OCI-LY7 (cell line): ENCODE measurements around the gene KCMF1. TPM values are rescaled to one million over a fixed set of nuclear protein-coding genes. Genes with fewer than 3 reads are reported as not detected.

Experiments used
- BruUV-seq: library from RNA; stranded (reverse); fragments of 400-500 nt; replicated peaks from 2 replicates; lab custom pipeline; 2021; lab: Mats Ljungman, UMichigan
- CTCF ChIA-PET: fragments of 300-600 bp; sonication (Branson Sonifier 250); formaldehyde crosslinking; loops from one replicate; lab custom pipeline; 2022; ENCODE audit warnings: antibody characterized with exemption; ENCODE audit not compliant: unreplicated experiment; lab: Charles Lee
- POLR2A ChIA-PET: fragments of 300-600 bp; sonication (Branson Sonifier 250); formaldehyde crosslinking; loops from one replicate; lab custom pipeline; 2022; ENCODE audit warnings: antibody characterized with exemption; lab: Charles Lee
- DNase-seq: peaks from one replicate; pipeline ENCODE4 v3.0.0-alpha.2; 2015; ENCODE audit warnings: low spot score
- H2AFZ ChIP-seq: fragments of 200-600 bp; sonication (generic), shearing (Covaris generic); 2 replicates; pipeline ENCODE4 v1.6.1; 2014; ENCODE audit warnings: mild to moderate bottlenecking, antibody characterized with exemption, low read length, moderate library complexity
- H3K27ac ChIP-seq: fragments of 200-600 bp; sonication (generic); 2 replicates; pipeline ENCODE4 v1.5.1; 2014; ENCODE audit warnings: mixed run types, low read depth, mild to moderate bottlenecking, moderate library complexity, low read length, inconsistent platforms; ENCODE audit not compliant: poor library complexity, severe bottlenecking
- H3K36me3 ChIP-seq: fragments of 200-600 bp; sonication (generic); 2 replicates; pipeline ENCODE4 v1.6.1; 2014; ENCODE audit warnings: mild to moderate bottlenecking, antibody characterized with exemption, low read length, moderate library complexity, mixed read lengths; ENCODE audit not compliant: insufficient read depth
- H3K4me1 ChIP-seq: fragments of 200-600 bp; sonication (generic); 2 replicates; pipeline ENCODE4 v1.5.1; 2014; ENCODE audit warnings: mild to moderate bottlenecking, low read length; ENCODE audit not compliant: insufficient read depth, poor library complexity, severe bottlenecking
- H3K4me2 ChIP-seq: fragments of 200-600 bp; sonication (generic); 2 replicates; pipeline ENCODE4 v1.6.1; 2014; ENCODE audit warnings: mild to moderate bottlenecking, low read length
- H3K4me3 ChIP-seq: fragments of 200-600 bp; sonication (generic); 2 replicates; pipeline ENCODE4 v1.5.1; 2014; ENCODE audit warnings: mild to moderate bottlenecking, low read depth, low read length; ENCODE audit not compliant: poor library complexity, severe bottlenecking
- H3K79me2 ChIP-seq: fragments of 200-600 bp; sonication (generic); 2 replicates; pipeline ENCODE4 v1.6.1; 2016; ENCODE audit warnings: low read depth, mild to moderate bottlenecking, low read length, moderate library complexity, mixed read lengths; ENCODE audit not compliant: insufficient read depth
- H3K9me2 ChIP-seq: fragments of 200-600 bp; sonication (generic); 2 replicates; pipeline ENCODE4 v1.6.1; 2016; ENCODE audit warnings: mild to moderate bottlenecking, low read length, mixed read lengths; ENCODE audit not compliant: insufficient read depth
- H3K9me3 ChIP-seq: fragments of 200-600 bp; sonication (generic); 2 replicates; pipeline ENCODE4 v1.6.1; 2014; ENCODE audit warnings: mild to moderate bottlenecking, mixed run types, low read length, mixed read lengths
- H4K20me1 ChIP-seq: fragments of 200-600 bp; sonication (generic); 2 replicates; pipeline ENCODE4 v1.6.1; 2014; ENCODE audit warnings: mild to moderate bottlenecking, antibody characterized with exemption, low read length, moderate library complexity, mixed read lengths; ENCODE audit not compliant: insufficient read depth
- CTCF ChIP-seq: fragments of 200-600 bp; sonication (generic); conservative IDR thresholded peaks from 2 replicates; pipeline ENCODE4 v1.5.1; 2014; ENCODE audit warnings: mild to moderate bottlenecking, antibody characterized with exemption, low read length, moderate library complexity, mixed read lengths
- EZH2phosphoT487 ChIP-seq: fragments of 200-600 bp; sonication (generic); IDR thresholded peaks from 2 replicates; pipeline ENCODE4 v1.6.1; 2018; ENCODE audit warnings: low read depth, borderline replicate concordance, mild to moderate bottlenecking, mixed run types, antibody characterized with exemption, low read length, moderate library complexity, mixed read lengths
- intact Hi-C: fragments of 100-400 bp; cut with micrococcal nuclease; formaldehyde crosslinking; loops from one replicate; pipeline ENCODE4 v1.10.0; 2022; ENCODE audit not compliant: unreplicated experiment
- total RNA-seq, 2 experiments: library from RNA; depleted of rRNA in 1 of 2; stranded (reverse); fragments of >200 nt in 1 of 2; shearing (Covaris generic) in 1 of 2; gene quantifications; 2 replicates each; pipeline ENCODE4 v1.2.3, GENCODE V29; 2014 to 2022

The KCMF1 gene
- total RNA-seq, 2 experiments from 2014 or later = 42.2 to 95.1 TPM

GRCh38 chr2:84963692-84964405, 7.1 kb upstream of the KCMF1 start:
- no TSS peak for BruUV-seq
- Histone ChIP-seq H4K20me1 (no peaks in the 10 kb centered on the region), H3K27ac (no peak overlapping the region), H3K79me2 (peaks cover 12% of the 10 kb centered on the region), H3K36me3 (peaks cover 66% of the 10 kb centered on the region), H2AFZ (no peak overlapping the region), H3K9me3 (no peaks in the 10 kb centered on the region), H3K4me2 (no peak overlapping the region), H3K4me3 (no peak overlapping the region), H3K4me1 (peaks cover 13% of the 10 kb centered on the region), H3K9me2 (no peaks in the 10 kb centered on the region)
- intact Hi-C loops = no loop called here
- POLR2A ChIA-PET = no interaction called here
- TF ChIP-seq CTCF (no peak), EZH2phosphoT487 (no peak)
- CTCF ChIA-PET = no interaction called here
- no peak for DNase-seq

- H2AFZ ChIP-seq = no peak overlapping the region
- H3K9me2 ChIP-seq = no peaks in the 10 kb centered on the region
- peaks cover 66% of the 10 kb centered on the region for H3K36me3 ChIP-seq
- no peaks in the 10 kb centered on the region for H4K20me1 ChIP-seq
- H3K79me2 ChIP-seq = peaks cover 20% of the 10 kb centered on the region
- no peak overlapping the region for H3K27ac ChIP-seq
- no peaks in the 10 kb centered on the region for H3K9me3 ChIP-seq
- no peak for DNase-seq
- peaks cover 18% of the 10 kb centered on the region for H3K4me1 ChIP-seq
- intact Hi-C loops = no loop called here
- no TSS peak for BruUV-seq
- ChIA-PET POLR2A (no interaction called here), CTCF (no interaction called here)
- H3K4me2 ChIP-seq = no peak overlapping the region
- no peak overlapping the region for H3K4me3 ChIP-seq
- TF ChIP-seq EZH2phosphoT487 = no peak
- TF ChIP-seq CTCF = no peak
Observed at GRCh38 chr2:84964406-84965191, 6.4 kb upstream of the KCMF1 start.

- no peak overlapping the region for H3K27ac ChIP-seq
- no peak overlapping the region for H3K4me2 ChIP-seq
- TF ChIP-seq EZH2phosphoT487 = no peak
- TF ChIP-seq CTCF = no peak
- H3K79me2 ChIP-seq = peaks cover 25% of the 10 kb centered on the region
- intact Hi-C loops = no loop called here
- POLR2A ChIA-PET = no interaction called here
- no peak overlapping the region for H3K4me3 ChIP-seq
- DNase-seq = no peak
- H3K4me1 ChIP-seq = peaks cover 18% of the 10 kb centered on the region
- no peaks in the 10 kb centered on the region for H4K20me1 ChIP-seq
- H2AFZ ChIP-seq = no peak overlapping the region
- BruUV-seq = no TSS peak
- H3K36me3 ChIP-seq = peaks cover 66% of the 10 kb centered on the region
- H3K9me3 ChIP-seq = no peaks in the 10 kb centered on the region
- no peaks in the 10 kb centered on the region for H3K9me2 ChIP-seq
- CTCF ChIA-PET = no interaction called here
Observed at GRCh38 chr2:84965192-84965516, 5.8 kb upstream of the KCMF1 start.
